Measurements from ENCODE around the gene MVK. TPM values are rescaled to one million over a fixed set of nuclear protein-coding genes. Genes with fewer than 3 reads are reported as not detected.

MVK gene
- total and polyA plus RNA-seq, 4 donors: 34.9 to 50.3 (median 41.4) TPM

GRCh38 chr12:109637348-109637747 is 63.8 kb downstream of the MVK start:
- H3K27me3 ChIP-seq (ENCODE audit: control insufficient read depth in 4 of 4, insufficient read depth in 4 of 4, low read length in 3 of 4): no peaks in the 10 kb centered on the region
- TF ChIP-seq TAF1 (conservative IDR thresholded peaks at IDR 0.05): no peak
- no peak for TF ChIP-seq NR2F2 (IDR thresholded peaks at IDR 0.05)
- TF ChIP-seq MAX (IDR thresholded peaks at IDR 0.05): no peak
- TF ChIP-seq GABPA (IDR thresholded peaks at IDR 0.05 in 1 of 2, conservative IDR thresholded peaks at IDR 0.05 in 1 of 2): no peak
- TF ChIP-seq EGR1 (IDR thresholded peaks at IDR 0.05; ENCODE audit: low read depth in 2 of 2): no peak
- TF ChIP-seq YY1 (IDR thresholded peaks at IDR 0.05): no peak
- no peak for TF ChIP-seq FOXA2 (IDR thresholded peaks at IDR 0.05)
- no peak for TF ChIP-seq JUND (IDR thresholded peaks at IDR 0.05)
- TF ChIP-seq CTCF (IDR thresholded peaks at IDR 0.05; ENCODE audit: low read depth, low read length, missing input control): no peak
- no peak for TF ChIP-seq RXRA (IDR thresholded peaks at IDR 0.05)
- no peak for TF ChIP-seq ATF3 (IDR thresholded peaks at IDR 0.05)
- TF ChIP-seq SP1 (IDR thresholded peaks at IDR 0.05): no peak
- 34% methylated on average over 6 of the region's 6 CpGs for WGBS
- H3K9ac ChIP-seq (ENCODE audit: low read depth in 1 of 2, low read length in 2 of 2): no peak overlapping the region
- no peak overlapping the region for H3K27ac ChIP-seq (ENCODE audit: low read depth in 1 of 2, low read length in 2 of 2)
- no peaks in the 10 kb centered on the region for H3K9me3 ChIP-seq (ENCODE audit: control insufficient read depth in 4 of 4, low read length in 3 of 4)
- DNase-seq (ENCODE audit: low spot score): no peak
- H3K4me1 ChIP-seq (ENCODE audit: control insufficient read depth in 4 of 4, insufficient read depth in 4 of 4, low read length in 3 of 4): no peaks in the 10 kb centered on the region
- no peaks in the 10 kb centered on the region for H3K36me3 ChIP-seq (ENCODE audit: control insufficient read depth in 4 of 4, insufficient read depth in 3 of 4, low read depth in 1 of 4, low read length in 3 of 4)
- H3K4me3 ChIP-seq (ENCODE audit: low read depth in 1 of 3, low read length in 3 of 3): no peak overlapping the region

GRCh38 chr12:109637996-109638395 is 64.4 kb downstream of the MVK start:
- DNase-seq (ENCODE audit: low spot score): no peak
- WGBS: 80% methylated on average over 3 of the region's 3 CpGs
- H3K4me3 ChIP-seq (ENCODE audit: low read depth in 1 of 3, low read length in 3 of 3): no peak overlapping the region
- no peaks in the 10 kb centered on the region for H3K9me3 ChIP-seq (ENCODE audit: control insufficient read depth in 4 of 4, low read length in 3 of 4)
- H3K27ac ChIP-seq (ENCODE audit: low read depth in 1 of 2, low read length in 2 of 2): no peak overlapping the region
- no peaks in the 10 kb centered on the region for H3K27me3 ChIP-seq (ENCODE audit: control insufficient read depth in 4 of 4, insufficient read depth in 4 of 4, low read length in 3 of 4)
- no peaks in the 10 kb centered on the region for H3K36me3 ChIP-seq (ENCODE audit: control insufficient read depth in 4 of 4, insufficient read depth in 3 of 4, low read depth in 1 of 4, low read length in 3 of 4)
- H3K9ac ChIP-seq (ENCODE audit: low read depth in 1 of 2, low read length in 2 of 2): no peak overlapping the region
- no peaks in the 10 kb centered on the region for H3K4me1 ChIP-seq (ENCODE audit: control insufficient read depth in 4 of 4, insufficient read depth in 4 of 4, low read length in 3 of 4)
- TF ChIP-seq CTCF (IDR thresholded peaks at IDR 0.05; ENCODE audit: low read depth, low read length, missing input control) (no peak), FOXA2 (IDR thresholded peaks at IDR 0.05) (no peak), TAF1 (conservative IDR thresholded peaks at IDR 0.05) (no peak), MAX (IDR thresholded peaks at IDR 0.05) (no peak), RXRA (IDR thresholded peaks at IDR 0.05) (no peak), SP1 (IDR thresholded peaks at IDR 0.05) (no peak), REST (IDR thresholded peaks at IDR 0.05) (no peak), HNF4A (conservative IDR thresholded peaks at IDR 0.05) (no peak), EGR1 (IDR thresholded peaks at IDR 0.05; ENCODE audit: low read depth in 2 of 2) (no peak), ATF3 (IDR thresholded peaks at IDR 0.05) (no peak), YY1 (IDR thresholded peaks at IDR 0.05) (no peak)

All from liver (tissue), 9 donors.